HS-5 (cell line): ENCODE data around the gene SASH1.

Experiments used
- DNase-seq: peaks from one replicate; pipeline ENCODE4 v3.0.0-alpha.2; 2012; ENCODE audit warnings: low read depth

Gene SASH1

DNA sequence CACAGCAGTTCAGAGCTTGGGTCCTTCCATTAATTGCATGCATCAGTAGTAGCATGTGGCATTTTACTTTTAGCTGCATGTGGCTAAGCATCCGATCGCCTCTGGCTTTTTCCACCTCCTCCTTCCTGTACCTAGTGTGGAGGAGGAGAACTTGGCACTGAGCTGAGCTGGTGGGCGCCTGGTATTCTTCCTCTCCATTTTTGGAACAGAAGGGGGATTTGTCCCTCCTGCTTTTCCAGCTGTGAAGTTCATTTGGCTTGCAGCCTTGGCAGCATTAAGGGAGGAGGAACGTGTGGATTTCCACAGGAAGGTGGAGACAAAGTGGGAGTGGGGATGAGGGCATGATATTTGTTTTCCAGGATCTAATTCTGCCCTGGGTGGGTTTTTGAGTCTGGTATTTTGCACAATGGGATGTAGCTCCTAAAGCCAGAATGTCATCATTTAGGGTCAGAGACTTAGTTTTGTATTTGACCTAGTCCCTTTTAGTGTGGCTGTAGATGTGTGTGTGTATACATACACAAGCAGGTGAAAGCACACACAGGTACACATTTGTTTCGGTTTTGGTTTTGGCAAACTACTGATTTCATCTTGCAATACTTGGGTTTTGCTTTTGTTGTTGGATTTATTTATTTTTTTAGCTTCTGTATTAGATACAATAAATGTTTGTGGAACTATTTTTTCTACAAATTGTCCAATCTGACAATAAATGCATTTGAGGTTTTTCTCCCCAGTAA, 90.0 kb downstream of the SASH1 start:
- DNase-seq: no peak

DNA sequence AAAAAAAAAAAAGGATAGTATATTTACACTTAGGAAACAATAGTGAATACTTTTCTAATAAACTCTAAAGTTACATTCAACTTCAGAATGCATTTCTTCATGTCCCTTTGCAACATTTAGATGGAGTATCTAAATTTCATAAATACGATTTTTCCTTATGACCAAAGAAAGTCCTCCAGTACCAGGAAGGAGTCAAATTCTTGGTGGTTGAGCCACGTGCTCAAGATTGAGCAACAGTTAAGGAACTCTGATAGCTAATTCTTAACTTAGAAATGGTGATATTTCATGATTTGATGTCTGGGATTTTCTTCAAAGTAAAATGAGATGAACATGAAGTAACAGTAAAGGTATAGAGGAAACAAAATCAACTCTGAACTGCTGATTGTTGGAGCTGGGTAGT, 92.7 kb downstream of the SASH1 start:
- DNase-seq: peak; percentile 19

GRCh38 chr6:148436466-148436865, 93.8 kb downstream of the SASH1 start:
- DNase-seq: no peak

DNA sequence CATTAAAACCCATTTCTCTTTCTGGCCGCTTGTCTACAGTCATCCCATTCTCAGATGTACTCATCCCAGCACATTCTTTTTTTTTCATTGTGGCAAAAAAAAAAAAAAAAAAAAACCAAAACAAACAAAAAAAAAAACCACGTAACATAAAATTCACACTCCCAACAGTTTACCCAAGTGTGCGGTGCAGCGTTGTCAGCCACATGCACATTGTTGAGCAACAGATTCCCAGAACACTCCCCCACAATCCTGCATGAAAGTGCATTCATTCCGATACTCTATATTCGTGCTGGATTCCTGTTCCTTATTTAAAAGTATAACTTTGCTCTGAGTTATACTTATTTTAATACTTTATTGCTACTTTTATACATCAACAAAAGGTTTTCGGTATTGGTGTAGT, 96.0 kb downstream of the SASH1 start:
- no peak for DNase-seq

- no peak for DNase-seq
Observed at GRCh38 chr6:148440016-148440415, 97.4 kb downstream of the SASH1 start.

DNA sequence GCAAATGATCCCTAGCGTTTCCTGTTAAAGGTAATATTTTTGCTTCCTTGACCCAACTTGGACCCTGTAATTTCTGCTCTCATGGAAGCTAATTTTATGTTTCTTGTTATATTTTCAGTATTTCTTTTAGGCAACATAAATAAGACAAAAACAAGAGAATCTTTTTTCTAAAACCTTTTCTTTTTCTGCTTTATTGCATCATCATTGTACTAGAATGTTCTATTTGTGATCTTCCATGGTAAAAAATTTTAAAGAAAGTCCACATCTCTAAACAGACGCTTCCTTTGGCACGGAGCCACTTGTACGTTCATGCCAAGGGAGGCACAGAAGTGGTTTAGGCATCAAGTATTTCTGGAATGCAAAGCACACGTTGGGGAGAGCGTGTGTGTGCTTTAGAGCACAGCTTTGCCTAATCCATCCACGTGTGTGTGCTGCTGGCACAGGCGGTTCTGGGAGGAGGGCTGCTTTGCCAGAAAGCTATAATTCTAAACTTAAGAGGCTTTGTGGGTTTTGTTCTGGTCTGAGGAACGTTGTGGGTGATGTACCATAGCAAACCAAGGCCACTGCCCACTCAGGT, 98.3 kb downstream of the SASH1 start:
- DNase-seq: peak; percentile 87

- peak; percentile 77 for DNase-seq
Observed at GRCh38 chr6:148441454-148441911, 98.8 kb downstream of the SASH1 start.

DNA sequence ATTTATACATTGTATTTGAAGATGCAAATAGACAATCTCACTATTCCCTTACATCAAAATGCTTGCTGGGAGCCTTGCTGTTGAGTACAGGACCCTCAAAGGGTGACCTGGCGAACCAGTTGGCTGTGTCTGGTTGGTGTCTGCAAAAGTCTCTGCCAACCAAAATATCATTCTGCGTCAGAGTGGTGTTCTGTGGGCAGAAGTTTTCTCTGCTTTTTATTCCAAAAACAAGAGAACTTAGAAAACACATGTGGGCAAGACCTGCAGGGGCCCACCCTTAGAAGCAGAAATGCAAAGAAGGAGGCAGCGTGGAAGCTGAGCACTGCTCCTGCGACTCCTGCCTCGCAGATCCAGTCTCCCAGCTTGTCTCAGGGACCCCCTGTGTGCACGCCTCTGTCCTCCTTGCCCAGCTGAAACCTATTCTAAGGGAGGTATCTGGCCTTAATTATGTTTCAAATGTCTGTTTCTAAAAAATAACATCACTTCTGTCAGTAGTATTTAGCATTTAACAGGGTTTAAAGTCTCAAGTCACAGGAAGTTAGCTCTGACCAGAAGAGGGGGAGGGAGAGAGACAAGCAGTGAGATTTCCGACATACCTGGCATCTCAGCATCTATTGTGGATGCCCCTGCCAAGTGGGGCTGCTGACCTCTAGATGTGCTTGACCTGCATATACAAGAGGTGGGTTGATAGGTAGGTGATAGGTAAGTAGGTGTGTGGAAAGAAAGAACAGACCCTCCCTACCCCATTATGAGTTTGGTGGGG, 101.3 kb downstream of the SASH1 start:
- no peak for DNase-seq

DNA sequence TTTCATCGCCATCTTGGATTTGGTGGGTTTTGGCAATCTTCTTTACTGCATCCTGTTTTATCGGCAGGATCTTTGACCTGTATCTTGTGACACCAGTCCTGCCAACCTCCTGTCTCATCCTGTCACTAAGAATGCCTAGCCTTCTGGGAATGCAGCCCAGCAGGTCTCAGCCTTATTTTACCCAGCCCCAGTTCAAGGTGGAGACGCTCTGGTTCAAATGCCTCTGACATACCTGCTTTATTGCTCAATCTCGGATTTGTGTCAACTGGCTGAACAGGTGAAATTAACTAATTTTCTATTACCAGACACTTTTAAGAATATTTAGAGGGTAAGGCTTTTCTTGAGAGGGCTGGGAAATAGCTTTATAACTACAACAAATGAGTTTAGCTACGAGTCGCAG, 102.5 kb downstream of the SASH1 start:
- no peak for DNase-seq

- DNase-seq: peak; percentile 65
Observed at GRCh38 chr6:148445620-148446019, 103.0 kb downstream of the SASH1 start.

GRCh38 chr6:148446681-148447080, 104.0 kb downstream of the SASH1 start:
- no peak for DNase-seq

DNA sequence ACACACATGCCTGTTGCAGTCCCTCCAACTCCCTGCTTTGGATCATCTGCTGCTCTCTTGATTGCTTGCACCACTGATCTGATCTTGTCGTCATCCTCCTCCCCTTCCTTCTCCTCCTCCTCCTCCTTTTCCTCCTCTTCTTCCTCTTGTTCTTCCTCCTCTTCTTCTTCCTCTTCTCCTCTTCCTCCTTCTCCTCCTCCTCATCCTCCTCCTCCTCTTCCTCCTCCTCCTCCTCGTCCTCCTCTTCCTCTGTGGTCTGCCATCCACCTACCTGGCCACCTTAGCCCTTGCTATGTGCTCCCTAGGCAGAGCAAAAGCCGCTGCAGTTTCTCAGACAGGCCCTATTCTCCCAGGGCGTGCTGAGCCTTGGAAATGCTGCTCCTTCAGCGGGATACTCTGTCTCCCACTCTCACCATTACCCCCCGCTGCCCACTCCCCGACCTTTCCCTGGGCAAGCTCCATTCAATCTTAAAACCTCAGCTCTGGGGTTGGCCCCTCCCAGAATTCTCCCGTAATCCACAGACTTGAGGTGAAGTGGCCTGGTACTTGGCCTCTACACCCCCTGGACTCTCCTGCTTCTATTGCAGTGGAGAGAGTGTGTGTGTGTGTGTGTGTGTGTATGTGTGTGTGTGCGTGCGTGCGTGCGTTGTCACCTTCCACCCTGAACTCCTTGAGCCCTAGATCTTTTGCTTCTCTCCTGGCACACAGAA, 105.0 kb downstream of the SASH1 start:
- DNase-seq: no peak

DNA sequence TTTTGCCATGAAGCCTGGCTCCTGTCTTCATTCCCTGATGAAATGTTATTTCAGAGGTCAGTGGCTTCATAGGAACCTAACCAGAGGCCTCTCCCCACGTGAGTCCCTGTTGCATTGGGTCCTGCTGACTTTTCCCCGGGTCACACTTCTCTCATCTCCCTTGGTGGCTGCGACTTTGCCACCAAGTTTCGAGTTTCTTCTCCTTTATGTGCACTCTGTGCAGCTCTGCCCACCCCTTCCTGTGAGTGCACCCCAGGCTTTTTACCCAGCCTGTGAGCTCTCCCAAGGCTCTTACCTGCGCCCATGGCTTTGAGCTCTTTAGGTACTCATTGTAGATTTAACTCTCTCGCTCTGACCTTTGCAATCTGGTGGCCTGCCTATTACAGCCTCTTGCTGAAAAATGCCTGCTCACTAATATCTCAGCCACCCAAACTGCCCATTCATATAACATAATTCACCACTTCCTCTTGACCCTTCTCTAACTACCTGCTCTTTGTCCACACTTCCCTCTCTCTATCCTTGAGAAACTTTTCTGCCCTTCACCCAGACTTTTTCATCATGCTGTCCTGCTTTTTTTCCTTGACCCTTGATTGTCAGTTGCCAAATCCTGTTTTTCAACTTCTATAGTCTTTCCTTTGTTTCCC, 105.9 kb downstream of the SASH1 start:
- DNase-seq: no peak

DNA sequence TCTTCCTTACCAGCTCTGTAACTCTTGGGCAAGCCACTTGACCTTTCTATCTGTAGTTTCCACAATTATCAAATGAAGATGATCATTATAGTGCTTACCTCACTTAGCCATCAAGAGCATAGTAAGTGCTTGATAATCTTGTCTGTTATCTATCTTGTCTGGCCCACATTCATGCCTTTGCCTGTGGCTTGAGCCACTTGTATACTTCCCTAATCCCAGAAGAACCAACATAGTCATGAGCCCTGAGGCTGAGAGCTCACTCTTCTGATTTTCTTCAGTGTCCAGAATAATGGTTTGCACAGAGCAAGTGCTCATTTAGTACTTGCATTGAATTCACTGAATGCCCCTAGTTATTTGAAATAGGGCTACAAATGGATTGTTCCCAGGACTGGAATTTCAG, 108.2 kb downstream of the SASH1 start:
- DNase-seq: no peak

DNA sequence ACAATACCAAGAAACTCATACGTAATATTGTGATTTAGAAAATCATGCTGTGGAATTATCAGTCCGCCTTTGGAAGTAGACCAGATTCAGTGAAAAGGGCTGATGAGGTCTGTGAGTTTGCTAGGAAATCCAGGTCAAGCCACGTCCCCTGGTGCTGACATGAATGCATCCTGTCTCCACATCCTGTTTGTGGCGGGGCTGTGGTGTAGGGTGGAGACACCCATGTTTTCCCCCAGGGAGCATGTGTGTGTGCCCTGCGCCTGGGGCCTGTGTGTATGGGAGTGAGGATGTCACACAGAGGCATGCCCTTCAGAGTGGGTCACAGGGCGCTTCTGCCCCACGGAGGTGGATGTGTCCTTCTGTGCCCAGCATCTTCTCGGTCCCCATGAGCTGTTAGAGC, 109.1 kb downstream of the SASH1 start:
- no peak for DNase-seq

- DNase-seq: no peak
Observed at GRCh38 chr6:148452876-148453275, 110.2 kb downstream of the SASH1 start.

DNA sequence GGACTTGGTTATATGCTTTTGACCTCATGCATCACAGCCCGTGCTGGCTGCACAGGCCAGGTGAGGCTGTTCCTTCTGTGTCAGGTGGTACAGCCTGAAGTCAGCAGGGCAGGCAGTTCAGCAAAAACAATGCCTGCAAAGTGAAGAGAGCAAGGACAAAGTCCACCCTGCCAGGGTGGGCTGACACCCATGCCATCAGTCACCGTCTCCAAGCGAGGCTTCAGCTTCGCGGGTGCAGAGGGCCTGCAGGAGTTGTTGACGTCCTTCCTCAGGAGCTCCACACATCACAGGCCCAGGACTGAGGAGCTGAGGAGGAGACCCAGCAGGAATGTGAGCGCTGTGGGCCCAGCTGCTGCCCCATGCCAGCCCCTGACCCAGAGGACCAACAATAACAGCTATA, 111.3 kb downstream of the SASH1 start:
- no peak for DNase-seq

- no peak for DNase-seq
Observed at GRCh38 chr6:148455225-148455624, 112.6 kb downstream of the SASH1 start.

GRCh38 chr6:148455674-148456558, 113.3 kb downstream of the SASH1 start:
- DNase-seq: no peak

GRCh38 chr6:148457137-148457842, 114.7 kb downstream of the SASH1 start:
- DNase-seq: no peak

- DNase-seq: no peak
Observed at GRCh38 chr6:148457843-148458159, 115.2 kb downstream of the SASH1 start.
